Mesothelial cell of epicardium (in vitro differentiated cells): ENCODE measurements around the gene CLDN5. TPM values are rescaled to one million over a fixed set of nuclear protein-coding genes. Genes with fewer than 3 reads are reported as not detected.

Experiments used
- DNase-seq, 2 experiments: peaks; one replicate each; pipeline ENCODE4 v3.0.0; 2021; ENCODE audit warnings: low spot score in 2 of 2; ENCODE audit not compliant: unreplicated experiment in 2 of 2
- H3K27ac Mint-ChIP-seq: 2 replicates; pipeline ENCODE4 v1.8.0; 2021; ENCODE audit warnings: mixed read lengths
- H3K27me3 Mint-ChIP-seq: 2 replicates; pipeline ENCODE4 v1.8.0; 2021; ENCODE audit warnings: low read depth, mixed read lengths
- H3K36me3 Mint-ChIP-seq: 2 replicates; pipeline ENCODE4 v1.8.0; 2021; ENCODE audit warnings: mixed read lengths
- H3K4me1 Mint-ChIP-seq: 2 replicates; pipeline ENCODE4 v1.8.0; 2021; ENCODE audit warnings: mixed read lengths
- H3K4me3 Mint-ChIP-seq: 2 replicates; pipeline ENCODE4 v1.8.0; 2021; ENCODE audit warnings: mild to moderate bottlenecking, moderate library complexity, mixed read lengths
- H3K9me3 Mint-ChIP-seq: 2 replicates; pipeline ENCODE4 v1.8.0; 2021; ENCODE audit warnings: mixed read lengths
- total RNA-seq: library from RNA; stranded (reverse); gene quantifications from 3 replicates; pipeline ENCODE4 v1.2.1, GENCODE V29; 2021
- TF ChIP-seq, protein P1 (sequence below): fragments of 200-600 bp; sonication (generic); IDR thresholded peaks from one replicate; pipeline ENCODE4 v1.5.0; 2021; ENCODE audit warnings: antibody characterized with exemption; ENCODE audit not compliant: unreplicated experiment

The CLDN5 gene
- total RNA-seq, 1 donor from 2014 or later, result not detected

DNA sequence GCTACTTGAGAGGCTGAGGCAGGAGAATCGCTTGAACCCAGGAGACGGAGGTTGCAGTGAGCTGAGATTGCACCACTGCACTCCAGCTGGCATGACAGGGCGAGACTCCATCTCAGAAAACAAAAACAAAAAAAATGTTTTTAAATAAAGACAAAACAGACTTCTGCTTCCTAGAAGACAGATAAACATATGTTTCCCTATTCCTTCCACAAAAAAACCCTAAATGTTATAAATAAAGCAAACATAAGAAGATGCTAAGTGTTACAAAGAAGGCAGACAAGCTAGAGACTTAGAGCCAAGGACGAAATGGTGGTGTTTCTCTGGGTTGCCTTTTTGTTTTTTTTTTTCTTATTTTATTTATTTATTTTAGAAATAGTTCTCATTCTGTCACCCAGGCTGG, 5.6 kb upstream of the CLDN5 start:
- Mint-ChIP-seq H3K9me3 (no peaks in the 10 kb centered on the region), H3K27me3 (peaks cover 47% of the 10 kb centered on the region), H3K4me1 (peaks cover 2% of the 10 kb centered on the region), H3K27ac (no peak overlapping the region), H3K36me3 (no peaks in the 10 kb centered on the region), H3K4me3 (no peak overlapping the region)
- no peak for DNase-seq
- TF ChIP-seq, protein P1, sequence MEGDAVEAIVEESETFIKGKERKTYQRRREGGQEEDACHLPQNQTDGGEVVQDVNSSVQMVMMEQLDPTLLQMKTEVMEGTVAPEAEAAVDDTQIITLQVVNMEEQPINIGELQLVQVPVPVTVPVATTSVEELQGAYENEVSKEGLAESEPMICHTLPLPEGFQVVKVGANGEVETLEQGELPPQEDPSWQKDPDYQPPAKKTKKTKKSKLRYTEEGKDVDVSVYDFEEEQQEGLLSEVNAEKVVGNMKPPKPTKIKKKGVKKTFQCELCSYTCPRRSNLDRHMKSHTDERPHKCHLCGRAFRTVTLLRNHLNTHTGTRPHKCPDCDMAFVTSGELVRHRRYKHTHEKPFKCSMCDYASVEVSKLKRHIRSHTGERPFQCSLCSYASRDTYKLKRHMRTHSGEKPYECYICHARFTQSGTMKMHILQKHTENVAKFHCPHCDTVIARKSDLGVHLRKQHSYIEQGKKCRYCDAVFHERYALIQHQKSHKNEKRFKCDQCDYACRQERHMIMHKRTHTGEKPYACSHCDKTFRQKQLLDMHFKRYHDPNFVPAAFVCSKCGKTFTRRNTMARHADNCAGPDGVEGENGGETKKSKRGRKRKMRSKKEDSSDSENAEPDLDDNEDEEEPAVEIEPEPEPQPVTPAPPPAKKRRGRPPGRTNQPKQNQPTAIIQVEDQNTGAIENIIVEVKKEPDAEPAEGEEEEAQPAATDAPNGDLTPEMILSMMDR, result no peak

DNA sequence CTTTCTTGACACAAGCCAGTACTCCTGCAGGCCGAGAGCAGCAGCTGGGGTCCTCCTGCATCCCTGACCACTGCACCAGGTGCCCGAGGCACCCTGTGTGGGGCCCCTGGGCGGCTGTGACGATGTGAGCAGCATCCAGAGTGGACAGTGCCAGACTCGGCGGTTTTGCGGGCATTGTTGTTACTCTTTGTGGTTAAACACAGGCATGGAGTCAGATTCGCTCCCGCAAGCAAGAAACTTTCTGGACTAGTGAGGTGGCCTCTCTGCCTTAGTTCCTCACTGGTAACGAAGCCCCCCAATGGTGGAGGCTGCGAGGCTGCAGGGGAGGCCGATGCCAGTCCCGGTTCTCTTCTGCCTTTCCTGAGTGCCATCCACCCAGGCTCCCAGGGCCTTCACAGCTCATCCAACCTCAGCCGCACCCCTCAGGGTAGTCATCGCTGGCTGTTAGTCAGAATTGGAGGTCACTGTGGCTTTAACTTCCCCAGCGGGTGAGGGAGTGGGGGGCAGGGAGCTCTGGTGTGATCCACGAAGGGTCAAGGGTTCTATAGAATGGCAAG, 3.7 kb upstream of the CLDN5 start:
- peaks cover 9% of the 10 kb centered on the region for H3K4me1 Mint-ChIP-seq
- no peak for DNase-seq
- no peaks in the 10 kb centered on the region for H3K9me3 Mint-ChIP-seq
- no peaks in the 10 kb centered on the region for H3K36me3 Mint-ChIP-seq
- no peak overlapping the region for H3K27ac Mint-ChIP-seq
- H3K27me3 Mint-ChIP-seq, result peaks cover 59% of the 10 kb centered on the region
- no peak overlapping the region for H3K4me3 Mint-ChIP-seq
- TF ChIP-seq, protein P1, result no peak

- Mint-ChIP-seq H3K9me3 (no peaks in the 10 kb centered on the region), H3K27me3 (peaks cover 61% of the 10 kb centered on the region), H3K36me3 (no peaks in the 10 kb centered on the region), H3K27ac (no peak overlapping the region), H3K4me3 (no peak overlapping the region), H3K4me1 (peaks cover 12% of the 10 kb centered on the region)
- no peak for DNase-seq
- TF ChIP-seq, protein P1, result no peak
Measured at GRCh38 chr22:19527321-19527721, 3.1 kb upstream of the CLDN5 start.

DNA sequence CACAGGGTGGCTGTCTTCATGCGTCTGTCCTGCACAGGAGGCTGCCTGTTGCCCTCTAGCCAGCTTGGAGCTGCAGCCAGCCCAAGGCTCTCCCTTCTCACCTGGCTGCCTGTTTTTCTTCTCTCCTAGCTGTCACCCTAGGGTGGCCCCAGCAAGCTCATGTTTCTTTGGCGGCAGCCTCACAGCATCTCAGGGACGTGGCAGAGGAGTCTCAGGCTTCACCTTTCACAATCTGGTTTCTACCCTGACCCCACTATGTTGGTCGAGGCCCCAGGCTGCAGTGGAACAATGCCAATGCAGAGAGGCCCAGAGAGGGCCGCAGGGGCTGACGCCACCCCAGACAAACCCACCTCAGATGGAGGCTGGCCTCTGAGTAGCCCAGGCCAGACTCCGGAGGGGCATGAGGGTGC, 2.5 kb upstream of the CLDN5 start:
- no peak overlapping the region for H3K27ac Mint-ChIP-seq
- TF ChIP-seq, protein P1, result no peak
- H3K36me3 Mint-ChIP-seq, result no peaks in the 10 kb centered on the region
- no peak overlapping the region for H3K4me3 Mint-ChIP-seq
- H3K4me1 Mint-ChIP-seq, result peaks cover 12% of the 10 kb centered on the region
- H3K9me3 Mint-ChIP-seq, result no peaks in the 10 kb centered on the region
- DNase-seq, result no peak
- peaks cover 67% of the 10 kb centered on the region for H3K27me3 Mint-ChIP-seq

- no peak for DNase-seq
- Mint-ChIP-seq H3K9me3 (no peaks in the 10 kb centered on the region), H3K27me3 (peaks cover 68% of the 10 kb centered on the region), H3K4me1 (peaks cover 12% of the 10 kb centered on the region), H3K4me3 (no peak overlapping the region), H3K36me3 (no peaks in the 10 kb centered on the region), H3K27ac (no peak overlapping the region)
- TF ChIP-seq, protein P1, result no peak
Measured at GRCh38 chr22:19526076-19526701, 2.0 kb upstream of the CLDN5 start.
